DND-41 (cell line): Measurements from ENCODE around the gene BRIP1.

ENCODE experiments used
- CTCF ChIP-seq: IDR thresholded peaks from 2 replicates; pipeline ENCODE4 v1.5.1; 2012; ENCODE audit warnings: borderline replicate concordance, low read length, moderate library complexity, mild to moderate bottlenecking; ENCODE audit not compliant: poor library complexity, severe bottlenecking; ENCODE audit errors: extremely low read depth
- EZH2 ChIP-seq: IDR thresholded peaks from 3 replicates; pipeline ENCODE4 v1.6.1; 2012; ENCODE audit warnings: borderline replicate concordance, low read depth, mild to moderate bottlenecking, moderate library complexity, low read length, inconsistent platforms; ENCODE audit not compliant: severe bottlenecking

DNA sequence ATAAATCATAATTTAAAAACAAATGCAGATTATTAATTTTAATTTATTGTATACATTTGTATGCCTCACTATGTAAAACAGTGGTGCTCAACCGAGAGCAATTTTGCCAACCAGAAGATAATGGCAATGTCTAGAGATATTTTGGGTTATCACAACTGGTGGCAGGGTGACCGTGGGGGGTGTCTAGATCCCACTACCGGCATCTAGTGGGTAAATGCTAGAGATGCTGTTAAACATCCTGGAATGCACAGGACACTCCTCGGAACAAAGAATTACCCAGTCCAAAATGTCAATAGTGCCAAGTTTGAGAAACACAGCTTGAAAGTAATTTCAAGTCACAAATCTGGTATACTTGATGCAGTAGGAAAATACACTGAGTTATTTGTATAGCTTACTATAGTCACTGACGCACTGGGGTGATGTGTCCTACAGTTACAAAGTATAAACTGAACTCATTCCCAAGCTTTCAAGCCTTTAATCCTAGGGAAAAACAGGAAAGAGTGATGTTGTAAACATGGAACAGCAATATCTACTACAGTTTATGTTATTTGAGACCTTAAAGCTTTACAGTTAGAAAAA, 133.5 kb downstream of the BRIP1 start:
- TF ChIP-seq CTCF (no peak), EZH2 (no peak)
